NOMO-1 (cell line): ENCODE measurements around the gene ZNF282.
"Not testable (repeated sequence)": the region's sequence is repeated elsewhere in the genome, so short reads cannot be mapped to it uniquely, and the experiment has no call there.

Experiments used
- DNase-seq, 2 experiments: peaks; one replicate each; lab custom pipeline; 2025; ENCODE audit not compliant: unreplicated experiment in 2 of 2; lab: John Stamatoyannopoulos, UW

Gene ZNF282

DNA sequence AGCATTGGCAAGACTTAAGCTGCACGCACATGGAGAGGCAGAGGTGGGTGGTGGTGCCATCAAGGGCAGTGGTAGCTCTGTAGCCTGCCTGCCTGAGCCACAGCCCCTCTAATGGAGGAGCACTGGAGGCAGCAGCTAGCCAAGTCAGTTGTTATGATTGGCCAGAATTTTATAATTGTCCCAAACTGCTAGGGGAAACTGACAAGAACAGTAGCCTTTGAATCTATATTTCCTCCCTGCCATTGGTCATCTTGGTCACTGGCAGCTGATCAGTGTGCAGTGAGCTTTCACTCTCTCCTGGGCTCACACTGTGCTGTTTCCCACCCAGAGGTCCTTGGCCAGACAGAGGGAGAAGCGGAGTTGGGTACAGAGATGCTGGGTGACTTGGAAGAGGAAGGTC, 57.0 kb downstream of the ZNF282 start:
- DNase-seq: no peak

DNA sequence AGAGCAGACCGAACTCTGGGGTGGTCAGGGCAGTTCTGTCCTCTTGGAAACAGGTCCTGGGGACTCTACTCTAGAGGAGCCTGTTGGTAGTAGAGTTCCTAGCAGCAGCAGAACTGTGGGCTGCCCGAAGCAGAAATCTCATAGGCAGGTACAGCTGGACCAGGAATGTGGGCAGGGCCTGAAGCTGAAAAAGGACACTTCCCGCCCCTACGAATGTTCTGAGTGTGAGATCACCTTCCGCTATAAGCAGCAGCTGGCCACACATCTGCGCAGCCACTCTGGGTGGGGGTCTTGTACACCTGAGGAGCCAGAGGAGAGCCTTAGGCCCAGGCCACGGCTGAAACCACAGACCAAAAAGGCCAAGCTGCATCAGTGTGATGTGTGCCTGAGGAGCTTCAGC, 58.3 kb downstream of the ZNF282 start:
- DNase-seq: no peak

DNA sequence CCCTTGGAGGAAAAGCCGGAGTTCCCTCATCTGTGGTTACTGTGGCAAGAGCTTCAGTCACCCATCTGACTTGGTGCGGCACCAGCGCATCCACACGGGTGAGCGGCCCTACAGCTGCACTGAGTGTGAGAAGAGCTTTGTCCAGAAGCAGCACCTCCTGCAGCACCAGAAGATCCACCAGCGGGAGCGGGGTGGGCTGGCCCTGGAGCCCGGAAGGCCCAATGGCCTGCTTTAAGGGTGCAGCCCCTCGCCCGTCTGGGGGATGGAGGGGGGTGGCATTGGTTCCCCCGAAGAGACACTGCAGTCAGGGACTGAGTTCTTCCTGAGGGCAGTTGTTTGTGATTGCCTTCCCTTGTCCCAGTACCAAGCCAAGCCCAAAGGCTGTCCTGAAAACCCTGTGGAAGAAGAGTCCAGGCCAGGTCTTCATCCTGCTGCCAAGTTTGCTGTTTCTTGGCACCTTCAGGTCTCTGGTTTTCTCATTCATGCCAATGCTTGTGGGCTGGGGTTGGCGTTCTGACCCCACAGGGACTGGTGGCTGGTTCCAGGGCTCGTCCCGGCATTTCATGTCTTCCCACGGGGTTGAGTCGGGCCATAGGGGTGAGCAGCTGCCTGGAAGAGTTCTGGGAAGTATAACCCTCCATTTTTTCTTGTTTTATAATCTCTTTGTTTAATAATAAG, 59.0 kb downstream of the ZNF282 start:
- no peak for DNase-seq

DNA sequence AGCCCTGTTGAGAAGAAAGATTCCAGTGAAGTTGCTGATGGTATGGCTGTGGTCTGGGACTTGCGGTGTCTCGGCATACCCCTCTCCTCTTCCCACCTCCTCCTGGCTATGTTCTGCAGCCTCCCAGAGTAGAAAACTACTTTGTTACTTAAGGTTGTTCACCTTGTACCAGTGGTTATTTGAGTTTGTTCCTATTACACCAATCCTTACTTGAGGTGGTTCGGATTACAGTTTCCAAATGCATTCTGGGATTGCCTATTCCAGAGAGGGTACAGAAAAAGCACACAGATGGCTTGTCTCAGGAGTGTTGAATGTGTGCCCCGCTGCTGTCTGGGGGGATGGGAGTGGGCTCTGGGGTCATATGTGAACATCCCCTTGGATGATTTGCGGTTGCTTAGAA, 59.8 kb downstream of the ZNF282 start:
- DNase-seq: no peak

DNA sequence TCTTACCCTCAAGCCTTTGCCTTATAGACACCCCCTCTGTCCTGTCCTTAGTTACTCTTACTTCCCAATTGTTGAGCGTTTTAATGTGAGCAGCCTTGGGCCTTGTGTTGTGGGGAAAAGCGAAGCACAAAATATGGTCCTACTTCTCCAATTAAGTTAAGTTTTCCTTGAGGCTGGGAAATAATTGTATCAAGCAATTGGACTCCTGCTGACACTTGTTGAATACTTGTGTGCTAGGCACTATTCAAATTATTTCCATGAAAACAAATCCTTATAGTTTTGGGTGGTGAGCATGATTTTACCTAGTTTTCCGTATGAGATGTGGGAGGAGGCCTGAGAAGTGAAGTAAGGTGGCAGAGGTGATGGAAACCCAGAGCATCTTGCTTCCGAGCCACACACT, 61.2 kb downstream of the ZNF282 start:
- DNase-seq: no peak

DNA sequence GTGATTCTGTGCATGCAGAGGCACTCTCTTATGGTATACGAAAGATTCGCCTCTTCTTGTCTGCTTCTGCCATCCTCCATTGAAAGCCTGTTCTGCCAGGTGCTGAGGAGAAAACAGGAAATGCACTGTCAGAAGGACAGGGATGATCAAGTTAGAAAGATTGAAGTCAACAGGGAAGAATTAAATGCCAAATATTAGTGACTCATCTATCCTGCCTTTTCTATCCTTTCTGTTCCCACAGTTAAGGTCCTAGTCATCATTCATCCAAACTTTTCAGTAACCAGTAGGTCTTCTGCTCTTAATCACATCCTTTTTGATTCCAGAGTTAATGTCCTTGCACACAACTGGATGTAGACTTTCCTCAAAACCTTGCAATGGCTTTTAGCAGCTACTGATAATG, 61.8 kb downstream of the ZNF282 start:
- DNase-seq: no peak

DNA sequence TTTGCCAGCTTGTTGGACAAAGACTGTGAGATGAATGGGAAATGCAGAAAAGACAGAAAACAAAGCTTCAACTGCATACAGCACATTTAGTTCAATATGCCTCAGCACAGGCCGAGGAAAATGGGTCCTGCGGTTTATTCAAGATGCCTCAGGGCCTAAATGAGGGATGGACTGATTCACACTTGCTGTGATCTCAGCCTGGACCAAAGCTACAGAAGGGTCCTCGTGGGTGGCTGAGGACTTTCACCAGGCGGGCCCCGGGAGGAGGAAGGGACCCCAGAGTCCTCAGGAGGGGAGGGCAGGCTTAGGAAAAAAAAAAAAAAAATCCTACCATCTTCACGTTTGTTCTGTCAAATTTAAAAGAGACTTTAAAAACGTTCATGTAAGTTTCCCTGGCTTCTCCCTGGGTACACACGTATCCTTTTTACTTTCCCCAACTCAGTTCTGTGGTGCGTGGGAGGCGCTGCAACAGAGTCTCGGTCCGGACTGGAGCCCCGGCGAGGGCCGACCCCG, 66.0 kb downstream of the ZNF282 start:
- DNase-seq: no peak

DNA sequence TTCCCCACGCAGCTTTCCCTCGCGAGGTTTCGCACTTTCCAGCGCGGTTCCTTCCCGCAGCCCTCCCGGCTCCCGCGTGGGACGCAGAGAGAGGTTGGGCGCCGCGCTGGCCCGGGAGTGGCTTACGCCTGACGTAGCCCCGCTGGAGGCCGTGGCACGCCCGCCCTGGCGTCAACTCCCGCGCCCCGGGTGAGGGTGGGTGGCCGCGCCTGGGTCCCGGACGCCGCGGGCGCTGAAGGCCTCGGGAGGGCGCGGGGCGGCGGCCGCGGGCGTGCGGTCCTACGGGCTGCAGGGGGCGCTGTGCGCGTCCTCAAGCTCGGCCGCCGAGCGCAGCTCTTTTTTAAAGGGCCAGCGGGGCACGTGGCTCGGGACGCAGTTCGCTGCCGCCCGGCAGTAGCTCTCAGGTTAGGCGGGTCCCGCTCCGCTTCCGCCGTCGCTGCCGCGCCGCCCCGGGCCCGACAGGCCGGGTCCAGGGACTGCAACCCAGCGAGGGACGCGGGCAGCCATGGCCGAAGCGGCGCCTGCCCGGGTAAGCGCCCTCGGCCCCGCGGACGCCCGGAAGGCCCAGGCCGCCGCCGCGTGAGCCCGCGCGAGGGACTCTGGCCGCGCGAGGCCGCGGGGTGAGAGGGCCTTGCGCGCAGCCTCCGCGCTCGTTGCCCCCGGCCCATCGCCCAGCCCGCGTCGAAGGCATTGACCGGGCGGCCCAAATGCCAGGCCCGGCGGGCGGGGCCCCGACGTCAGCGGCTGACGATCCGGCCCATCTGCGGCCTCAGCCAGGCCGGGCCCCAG, 66.7 kb downstream of the ZNF282 start, which contains the start of gene ZNF783:
TSS of gene ZNF783 (plus strand) at position 368 of the 789 bp plus-strand sequence. CDS start at position 506, 138 bp downstream.
- peak; percentile 55 to 69 for DNase-seq

DNA sequence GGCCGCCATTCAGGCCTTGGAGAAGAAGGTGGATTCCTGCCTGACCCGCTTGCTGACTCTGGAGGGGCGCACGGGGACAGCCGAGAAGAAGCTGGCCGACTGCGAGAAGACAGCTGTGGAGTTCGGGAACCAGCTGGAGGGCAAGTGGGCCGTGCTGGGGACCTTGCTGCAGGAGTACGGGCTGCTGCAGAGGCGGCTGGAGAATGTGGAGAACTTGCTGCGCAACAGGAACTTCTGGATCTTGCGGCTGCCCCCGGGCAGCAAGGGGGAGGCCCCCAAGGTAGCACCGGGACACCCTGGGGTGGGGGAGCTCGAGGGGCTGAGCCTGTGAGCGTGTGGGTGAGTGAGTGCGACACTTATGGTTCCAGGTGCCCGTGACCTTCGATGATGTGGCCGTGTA, 71.1 kb downstream of the ZNF282 start:
- DNase-seq: no peak

DNA sequence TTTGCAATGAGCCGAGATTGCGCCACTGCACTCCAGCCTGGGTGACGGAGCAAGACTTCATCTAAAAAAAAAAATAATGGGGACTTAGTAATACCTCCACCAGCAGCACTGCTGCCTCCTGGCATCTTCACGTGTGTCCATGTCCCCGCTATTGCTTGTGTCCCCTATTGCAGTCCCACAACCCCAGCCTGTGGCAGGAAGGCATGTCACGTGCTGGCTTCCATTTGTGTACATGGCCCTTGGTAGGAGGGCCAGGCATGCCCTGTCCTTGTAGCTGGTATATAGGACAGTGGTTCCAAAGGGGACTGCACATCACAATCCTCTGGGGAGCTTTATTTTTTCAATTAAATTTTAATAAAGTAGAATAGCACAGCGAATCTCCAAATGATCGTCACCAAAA, 72.4 kb downstream of the ZNF282 start:
- DNase-seq: no peak

DNA sequence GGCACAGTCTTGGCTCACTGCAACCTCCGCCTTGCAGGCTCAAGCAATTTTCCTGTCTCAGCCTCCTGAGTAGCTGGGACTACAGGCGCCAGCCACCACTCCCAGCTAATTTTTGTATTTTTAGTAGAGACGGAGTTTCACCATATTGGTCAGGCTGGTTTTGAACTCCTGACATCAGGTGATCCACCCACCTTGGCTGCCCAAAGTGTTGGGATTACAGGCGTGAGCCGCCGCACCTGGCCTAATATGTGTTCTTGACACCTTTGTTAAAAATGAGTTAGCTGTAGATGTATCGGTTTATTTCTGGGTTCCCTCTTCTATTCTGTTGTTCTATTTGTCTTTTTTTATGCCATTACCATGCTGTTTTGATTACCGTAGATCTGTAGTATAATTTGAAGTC, 79.1 kb downstream of the ZNF282 start:
- DNase-seq: not testable (repeated sequence)
